ENCODE measurements around the gene CCDC157.

GRCh38 chr22:30313527-30314363, 43.1 kb upstream of the CCDC157 start:
- TF ChIP-seq CTCF (IDR thresholded peaks at IDR 0.05), result no peak
- no peak for TF ChIP-seq POLR2A (IDR thresholded peaks at IDR 0.05)
